HepG2 (cell line): Measurements from ENCODE around the gene EPHA5. TPM values are rescaled to one million over a fixed set of nuclear protein-coding genes. Genes with fewer than 3 reads are reported as not detected.

Experiments used
- ATAC-seq: fragments of 200-7000 bp; cut with Tn5 transposase; 3 replicates; pipeline ENCODE4 v1.9.1; 2020; ENCODE audit warnings: mild to moderate bottlenecking, moderate library complexity
- BruUV-seq: library from RNA; stranded (reverse); fragments of 400-500 nt; replicated peaks from 2 replicates; lab custom pipeline; 2021; lab: Mats Ljungman, UMichigan
- CTCF ChIA-PET: fragments of 300-600 bp; formaldehyde crosslinking; extraction: SDS; loops from one replicate; lab custom pipeline; 2021; ENCODE audit warnings: low total read pairs, inconsistent platforms, low intra/inter-chr PET ratio; lab: Yijun Ruan, JAX
- POLR2A ChIA-PET: fragments of 350-600 bp; sonication (Branson Sonifier 250); formaldehyde crosslinking; loops from one replicate; lab custom pipeline; 2020; ENCODE audit warnings: antibody characterized with exemption, inconsistent platforms; lab: Yijun Ruan, JAX
- DNase-seq: peaks from one replicate; pipeline ENCODE4 v3.0.0-alpha.2; 2015; ENCODE audit warnings: low spot score
- FAIRE-seq: peaks from 3 replicates; lab custom pipeline; 2011; peaks lifted over from hg19 to GRCh38; lab: Jason Lieb, UNC
- H2AFZ ChIP-seq: one replicate; pipeline ENCODE4 v1.6.1; 2011; ENCODE audit warnings: low read length, inconsistent platforms
- H3K27ac ChIP-seq: fragments of 300-600 bp; 3 replicates; pipeline ENCODE4 v1.8.0; 2011; ENCODE audit warnings: mixed run types, mild to moderate bottlenecking, mixed read lengths, low read length, inconsistent platforms; ENCODE audit not compliant: insufficient read depth; ENCODE audit errors: extremely low read length
- H3K27me3 ChIP-seq, 2 experiments: fragments of 200-600 bp in 1 of 2; 2 replicates in 1 of 2; 3 replicates in 1 of 2; pipeline versions ENCODE4 v1.6.0 to v1.8.0; 2011; ENCODE audit warnings: low read length in 2 of 2, mild to moderate bottlenecking in 2 of 2, moderate library complexity in 2 of 2, inconsistent platforms in 1 of 2; ENCODE audit not compliant: insufficient read depth in 2 of 2, control insufficient read depth in 1 of 2
- H3K36me3 ChIP-seq, 2 experiments: fragments of 200-600 bp in 1 of 2; replicated peaks in 1 of 2; 2 replicates in 1 of 2; 3 replicates in 1 of 2; pipeline versions ENCODE4 v1.5.1 to v1.8.0; 2011; ENCODE audit warnings: low read length in 2 of 2, inconsistent platforms in 1 of 2; ENCODE audit not compliant: insufficient read depth in 2 of 2, control insufficient read depth in 1 of 2
- H3K4me1 ChIP-seq: 2 replicates; pipeline ENCODE4 v1.5.1; 2012; ENCODE audit warnings: low read length, inconsistent platforms; ENCODE audit not compliant: insufficient read depth
- H3K4me2 ChIP-seq: 2 replicates; pipeline ENCODE4 v1.6.0; 2011; ENCODE audit warnings: low read depth, low read length, inconsistent platforms
- H3K4me3 ChIP-seq, 3 experiments: fragments of 200-600 bp in 1 of 3; sonication (generic), shearing (Covaris generic) in 1 of 3; replicated peaks in 1 of 3; 2 replicates each; pipeline ENCODE4 v1.5.1; 2011 to 2016; ENCODE audit warnings: low read length in 3 of 3, inconsistent platforms in 2 of 3, low read depth in 2 of 3, mild to moderate bottlenecking in 2 of 3, control low read depth in 1 of 3, mixed read lengths in 1 of 3; ENCODE audit not compliant: insufficient read depth in 1 of 3
- H3K79me2 ChIP-seq: one replicate; pipeline ENCODE4 v1.6.1; 2011; ENCODE audit warnings: low read length, inconsistent platforms; ENCODE audit not compliant: insufficient read depth
- H3K9ac ChIP-seq: 2 replicates; pipeline ENCODE4 v1.6.0; 2011; ENCODE audit warnings: mild to moderate bottlenecking, low read depth, low read length, inconsistent platforms; ENCODE audit not compliant: insufficient read depth
- H3K9me3 ChIP-seq: 2 replicates; pipeline ENCODE4 v1.5.1; 2012; ENCODE audit warnings: mild to moderate bottlenecking, low read length
- H4K20me1 ChIP-seq: 2 replicates; pipeline ENCODE4 v1.6.0; 2011; ENCODE audit warnings: inconsistent platforms, mild to moderate bottlenecking, low read length, moderate library complexity; ENCODE audit not compliant: insufficient read depth
- GABPA ChIP-seq, 2 experiments: IDR thresholded peaks; 2 replicates each; pipeline ENCODE4 v1.6.1; 2011 to 2016; ENCODE audit warnings: low read depth in 2 of 2, low read length in 1 of 2, missing biosample characterization in 1 of 2, missing genetic modification characterization in 1 of 2
- GPN1 ChIP-seq: sonication (generic); formaldehyde crosslinking; IDR thresholded peaks from 2 replicates; pipeline ENCODE4 v1.5.1; 2020; ENCODE audit warnings: missing genetic modification reagents, borderline replicate concordance
- GZF1 ChIP-seq: sonication (generic); formaldehyde crosslinking; IDR thresholded peaks from 2 replicates; pipeline ENCODE4 v1.5.1; 2020; ENCODE audit warnings: mild to moderate bottlenecking, missing genetic modification reagents
- MNT ChIP-seq: fragments of 450-650 bp; IDR thresholded peaks from 2 replicates; pipeline ENCODE4 v1.6.1; 2016
- PPARG ChIP-seq: conservative IDR thresholded peaks from 2 replicates; pipeline ENCODE4 v1.6.1; 2016; ENCODE audit warnings: missing biosample characterization, missing genetic modification reagents
- SPEN ChIP-seq: sonication (generic); formaldehyde crosslinking; IDR thresholded peaks from 2 replicates; pipeline ENCODE4 v1.5.1; 2020; ENCODE audit warnings: low read depth, mild to moderate bottlenecking, missing genetic modification reagents
- ZFP91 ChIP-seq: sonication (generic); formaldehyde crosslinking; IDR thresholded peaks from 2 replicates; pipeline ENCODE4 v1.9.0; 2022; ENCODE audit warnings: missing genetic modification reagents, mild to moderate bottlenecking, borderline replicate concordance
- ZNF556 ChIP-seq: sonication (generic); formaldehyde crosslinking; IDR thresholded peaks from 2 replicates; pipeline ENCODE4 v1.4.0; 2020; ENCODE audit warnings: mild to moderate bottlenecking, missing genetic modification reagents, borderline replicate concordance
- WGBS: methylation state at CpG from one replicate; pipeline ENCODE4 v1.1.6; 2017; ENCODE audit warnings: low lambda C conversion rate; 5-methylcytosine and 5-hydroxymethylcytosine counted together
- in situ Hi-C: cut with HindIII; loops from 2 replicates; pipeline ENCODE4 v1.10.0; 2017; ENCODE audit warnings: low pct_unique_long_range_greater_than_20kb; ENCODE audit not compliant: extremely low pct_ligation_motif_present
- intact Hi-C: fragments of 100-400 bp; cut with micrococcal nuclease; formaldehyde crosslinking; loops from one replicate; pipeline ENCODE4 v1.10.0; 2022; ENCODE audit not compliant: unreplicated experiment
- polyA plus RNA-seq, 8 experiments: library from polyadenylated mRNA; depleted of rRNA in 3 of 8; stranded (reverse) in 7 of 8; unstranded in 1 of 8; fragments of >200 nt; fragmentation: Illumina TruSeq in 4 of 8; extraction: Trizol in 4 of 8; gene quantifications; 2 replicates each; pipeline versions ENCODE4 v1.2.1 to v1.2.3, GENCODE V29; 2011 to 2016; ENCODE audit warnings: low read depth in 4 of 8, missing spikeins in 1 of 8, mixed read lengths in 1 of 8; ENCODE audit not compliant: insufficient read depth in 1 of 8
- total RNA-seq, 5 experiments: library from RNA; depleted of rRNA; stranded (reverse); fragments of >200 nt; fragmentation: Illumina TruSeq; extraction: Trizol; gene quantifications; 2 replicates each; pipeline ENCODE4 v1.2.3, GENCODE V29; 2016; ENCODE audit warnings: low read depth in 1 of 5
- TF ChIP-seq, protein P1 (sequence below): sonication (generic); formaldehyde crosslinking; IDR thresholded peaks from 2 replicates; pipeline ENCODE4 v1.4.0; 2020; ENCODE audit warnings: missing genetic modification reagents

EPHA5 gene
- total and polyA plus RNA-seq, 2 of the 13 experiments (the other 11 are each of a cell fraction or from before 2014, with no cell fraction given), result not detected

- in situ Hi-C loops, result no loop called here
- DNase-seq, result no peak
- POLR2A ChIA-PET, result no interaction called here
- no peaks in the 10 kb centered on the region for H3K27me3 ChIP-seq
- H3K9ac ChIP-seq, result no peak overlapping the region
- H4K20me1 ChIP-seq, result no peaks in the 10 kb centered on the region
- H3K4me1 ChIP-seq, result no peaks in the 10 kb centered on the region
- H3K79me2 ChIP-seq, result no peaks in the 10 kb centered on the region
- no peak overlapping the region for H3K27ac ChIP-seq
- intact Hi-C loops, result no loop called here
- ATAC-seq, result no peak
- H2AFZ ChIP-seq, result no peak overlapping the region
- 12% methylated on average over 2 of the region's 2 CpGs for WGBS
- no peaks in the 10 kb centered on the region for H3K9me3 ChIP-seq
- no TSS peak for BruUV-seq
- no peak overlapping the region for H3K4me3 ChIP-seq
- CTCF ChIA-PET, result no interaction called here
- FAIRE-seq, result no peak
- H3K36me3 ChIP-seq, result no peaks in the 10 kb centered on the region
- H3K4me2 ChIP-seq, result no peak overlapping the region
- TF ChIP-seq SPEN (CRISPR knock-in tag) (no peak), GABPA (IDR thresholded peaks at IDR 0.05; ENCODE audit: low read depth, low read length) (no peak), GABPA (CRISPR knock-in tag; IDR thresholded peaks at IDR 0.05; ENCODE audit: low read depth) (no peak), ZNF556 (CRISPR knock-in tag) (no peak), PPARG (CRISPR knock-in tag) (no peak), GZF1 (CRISPR knock-in tag) (no peak), ZFP91 (CRISPR knock-in tag) (no peak), MNT (no peak), GPN1 (no peak)
- TF ChIP-seq, protein P1, sequence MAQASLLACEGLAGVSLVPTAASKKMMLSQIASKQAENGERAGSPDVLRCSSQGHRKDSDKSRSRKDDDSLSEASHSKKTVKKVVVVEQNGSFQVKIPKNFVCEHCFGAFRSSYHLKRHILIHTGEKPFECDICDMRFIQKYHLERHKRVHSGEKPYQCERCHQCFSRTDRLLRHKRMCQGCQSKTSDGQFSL (CRISPR knock-in tag), result no peak
Measured at GRCh38 chr4:65450899-65451298, 219.4 kb downstream of the EPHA5 start.
